Breast epithelium (tissue), 3 donors: ENCODE data around the gene ARHGAP26.

Source experiments
- CTCF ChIP-seq, 3 donors: fragments of 450-650 bp; IDR thresholded peaks; one replicate each; pipeline ENCODE4 v1.5.1; 2016 to 2017; ENCODE audit warnings: antibody characterized with exemption in 3 of 3, mild to moderate bottlenecking in 3 of 3, moderate library complexity in 3 of 3
- POLR2A ChIP-seq: fragments of 450-650 bp; IDR thresholded peaks from one replicate; pipeline ENCODE4 v1.6.1; 2016; ENCODE audit warnings: antibody characterized with exemption, mild to moderate bottlenecking, moderate library complexity

GRCh38 chr5:142830241-142831008, 60.2 kb downstream of the ARHGAP26 start:
- no peak for TF ChIP-seq CTCF (IDR thresholded peaks at IDR 0.05)
- TF ChIP-seq POLR2A: no peak
